DMS153 (cell line): ENCODE data around the gene PRKCH.

Experiments used
- DNase-seq: peaks from one replicate; lab custom pipeline; 2025; lab: John Stamatoyannopoulos, UW

The PRKCH gene

DNA sequence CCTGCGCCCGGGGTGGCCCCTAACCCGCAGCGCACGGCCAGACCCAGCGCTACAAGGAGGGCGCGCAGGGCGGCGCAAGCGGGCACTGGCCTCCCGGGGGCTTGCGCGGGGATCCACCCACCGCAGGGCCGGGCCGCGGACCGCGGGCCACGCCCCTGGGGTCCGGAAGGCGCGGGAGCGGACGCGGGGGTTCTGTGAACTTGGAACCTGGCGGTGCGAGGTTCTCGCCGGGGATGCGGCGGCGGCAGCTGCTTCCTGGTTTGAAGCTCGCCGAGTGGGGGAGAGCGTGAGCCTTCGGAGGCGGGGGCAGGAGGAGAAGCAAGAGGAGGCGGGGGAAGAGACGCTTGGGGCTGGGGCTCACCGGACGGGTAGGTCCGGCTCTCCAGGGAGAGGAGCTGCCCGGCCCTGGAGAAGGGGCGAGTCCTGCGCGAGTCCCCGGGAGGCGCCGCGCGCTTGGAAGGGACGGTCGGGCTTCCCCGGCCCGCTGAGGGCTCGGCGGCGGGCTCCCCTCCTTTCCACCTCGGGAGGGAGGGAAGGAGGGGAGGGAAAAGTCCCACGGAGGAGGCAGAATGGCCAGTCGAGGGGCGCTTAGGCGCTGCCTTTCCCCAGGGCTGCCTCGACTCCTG, at the start of gene PRKCH:
TSS of gene PRKCH (plus strand) at position 195 of the 626 bp plus-strand sequence. CDS start 523 bp downstream, outside the sequence.
- peak; percentile 78 for DNase-seq

DNA sequence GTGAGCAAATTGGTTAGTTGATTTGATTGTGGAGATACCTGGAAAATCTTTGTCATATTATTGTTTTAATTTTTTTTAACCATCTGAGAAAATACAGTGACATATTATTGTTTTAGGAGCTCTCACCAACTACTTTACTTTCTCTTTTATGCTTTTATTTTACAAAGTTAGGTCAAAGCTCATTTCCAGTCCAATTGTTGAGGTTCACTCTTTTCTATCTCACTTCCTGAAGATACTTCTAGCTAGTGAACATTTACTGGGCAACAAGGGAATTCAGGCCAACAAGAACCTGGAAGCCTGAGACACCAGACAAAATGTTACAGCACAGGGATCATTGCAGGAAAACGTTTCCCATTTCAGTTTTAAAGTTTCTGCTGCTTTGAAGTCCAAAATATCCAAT, 44.1 kb upstream of the PRKCH start:
- DNase-seq = no peak

DNA sequence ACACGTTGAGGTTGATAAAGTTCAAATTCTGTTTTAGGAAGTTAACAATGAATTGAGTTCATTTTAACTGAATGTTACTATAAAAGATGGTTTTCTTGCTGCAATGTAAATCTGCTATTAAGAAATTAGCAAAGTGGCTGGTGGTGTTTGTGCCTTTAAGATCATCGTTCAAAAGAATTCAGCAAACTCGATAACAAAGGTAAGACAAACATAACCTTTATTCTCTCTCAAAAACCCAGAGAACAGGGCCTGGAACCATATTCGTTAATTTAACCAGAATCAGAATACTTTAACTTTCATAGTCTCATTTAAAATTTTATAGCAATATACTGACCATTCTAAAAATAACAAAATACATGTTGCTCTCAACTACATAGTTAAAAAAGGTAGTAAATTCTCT, 43.6 kb upstream of the PRKCH start:
- DNase-seq = no peak

DNA sequence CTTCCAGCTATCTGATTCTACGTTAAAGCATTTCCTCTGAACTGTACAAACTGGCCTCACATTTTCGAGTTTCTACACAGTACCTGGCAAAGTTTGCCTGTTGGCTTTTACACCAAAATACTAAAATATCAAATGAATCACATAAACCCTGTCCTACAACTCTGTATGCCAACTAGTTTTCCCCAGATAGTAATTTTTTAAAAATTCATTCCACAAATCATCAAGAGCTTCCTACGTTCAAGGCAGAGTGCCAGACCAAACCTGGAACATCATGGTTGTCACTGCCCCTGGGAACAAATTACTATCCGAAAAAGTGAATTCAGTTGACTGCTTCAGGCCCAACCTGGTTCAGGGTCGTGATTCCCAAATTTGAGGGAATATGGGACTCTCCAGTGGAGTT, 42.3 kb upstream of the PRKCH start:
- no peak for DNase-seq

DNA sequence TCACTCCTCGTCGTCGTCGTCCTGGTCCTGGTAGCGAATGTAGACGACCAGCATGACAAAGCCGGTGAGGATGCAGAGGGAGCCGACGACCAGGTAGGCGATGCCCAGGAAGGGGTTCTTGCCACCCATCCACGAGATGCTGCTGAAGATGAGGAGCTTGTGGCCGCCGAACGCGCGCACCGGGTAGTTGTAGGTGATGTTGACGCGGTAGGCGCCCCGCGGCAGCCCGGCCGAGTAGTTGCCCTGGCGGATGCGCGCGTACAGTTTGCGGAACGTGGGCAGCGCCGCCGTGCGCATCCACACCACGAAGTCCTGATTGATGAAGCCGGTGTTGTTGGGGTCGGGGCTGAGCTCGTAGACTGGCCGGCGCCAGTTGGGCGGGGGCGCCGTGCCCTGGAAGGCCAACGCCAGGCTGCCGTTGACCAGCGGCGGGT, 41.3 kb upstream of the PRKCH start:
- DNase-seq = no peak

DNA sequence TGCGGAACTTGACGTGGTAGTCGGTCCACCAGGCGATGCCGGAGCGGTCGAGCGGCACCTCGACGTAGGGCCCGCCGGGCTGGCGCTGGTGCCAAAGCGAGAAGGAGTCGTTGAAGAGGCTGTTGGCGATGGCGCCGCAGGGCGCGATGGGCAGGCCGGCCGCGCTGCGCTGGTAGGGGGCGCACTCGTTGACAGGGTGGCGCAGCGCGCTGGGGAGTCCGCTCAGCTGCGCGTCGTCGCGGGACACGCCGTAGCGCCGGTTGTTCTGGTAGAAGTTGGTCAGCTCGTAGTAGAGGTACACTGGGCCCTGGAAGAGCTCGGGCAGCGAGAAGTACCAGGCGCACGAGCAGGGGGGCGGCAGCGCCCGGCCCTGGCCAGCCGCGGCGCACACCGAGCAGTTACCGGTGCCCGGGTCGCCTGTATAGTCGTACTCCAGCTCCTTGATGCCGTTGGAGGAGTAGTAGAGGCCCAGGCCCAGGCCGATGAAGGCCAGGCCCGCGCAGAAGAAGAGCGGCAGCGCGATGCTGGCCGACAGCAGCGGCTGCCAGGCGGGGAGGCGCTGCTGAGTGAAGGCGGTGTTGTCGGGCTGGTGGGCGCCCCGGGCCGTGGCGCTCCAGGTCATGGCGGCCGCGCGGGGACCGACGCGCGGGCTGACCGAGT, 40.7 kb upstream of the PRKCH start:
- DNase-seq = peak; percentile 62

DNA sequence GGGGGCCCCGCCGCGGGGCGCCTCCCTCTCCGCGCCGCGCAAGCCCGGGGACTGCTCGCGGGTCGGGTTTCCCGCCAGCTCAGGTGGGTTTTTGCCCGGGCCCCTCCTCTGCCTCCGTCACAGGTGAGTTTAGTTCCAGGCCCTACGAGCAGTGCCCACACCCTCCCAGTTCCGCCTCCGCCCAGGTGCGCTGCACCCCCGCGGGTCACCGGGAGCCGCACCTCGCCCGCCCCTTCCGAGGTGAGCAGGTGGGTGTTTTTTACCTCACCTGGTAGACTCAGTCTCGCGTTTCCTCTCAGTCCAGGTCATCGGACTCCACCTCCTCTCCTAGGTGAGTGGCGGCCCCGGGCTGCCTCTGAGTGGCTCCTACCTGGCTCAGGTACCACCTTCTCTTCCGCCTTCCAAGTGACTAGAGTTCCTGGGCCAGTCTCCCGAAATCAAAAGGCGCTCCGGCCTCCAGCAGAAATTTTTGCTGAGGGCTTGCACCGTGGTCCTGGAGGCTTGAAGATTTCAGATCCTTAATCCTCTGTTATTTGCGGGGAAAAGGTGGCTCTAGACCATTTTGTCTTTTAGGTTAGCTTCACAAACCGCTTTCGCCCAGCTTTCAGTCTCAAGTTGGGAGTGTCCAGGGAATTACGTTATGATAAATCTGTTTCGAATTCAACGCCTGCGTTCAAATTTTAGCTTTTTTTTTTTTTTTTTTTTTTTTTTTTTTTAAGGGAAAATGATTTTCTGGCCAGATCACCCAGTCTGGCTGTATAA, 40.0 kb upstream of the PRKCH start, which contains the start of gene TMEM30B:
TSS of gene TMEM30B (minus strand) at position 153 of the 762 bp plus-strand sequence. CDS start 191 bp downstream, outside the sequence.
- peak; percentile 96 for DNase-seq

DNA sequence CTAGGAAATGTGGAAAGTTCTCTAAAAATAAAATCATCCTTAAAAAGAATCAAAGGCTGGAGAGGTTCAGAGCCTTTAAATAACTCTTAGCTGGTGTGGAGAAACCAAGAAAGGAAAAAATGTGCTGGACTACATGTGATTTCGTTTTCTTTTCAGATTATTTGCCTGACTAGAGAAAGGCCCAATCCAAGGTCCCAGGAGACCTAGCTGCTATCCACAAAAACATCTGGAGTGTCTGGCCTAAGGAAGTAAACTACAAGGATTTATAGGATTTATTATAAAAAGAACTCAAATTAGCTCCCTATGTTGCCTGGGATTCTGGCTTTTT, 39.5 kb upstream of the PRKCH start:
- no peak for DNase-seq

DNA sequence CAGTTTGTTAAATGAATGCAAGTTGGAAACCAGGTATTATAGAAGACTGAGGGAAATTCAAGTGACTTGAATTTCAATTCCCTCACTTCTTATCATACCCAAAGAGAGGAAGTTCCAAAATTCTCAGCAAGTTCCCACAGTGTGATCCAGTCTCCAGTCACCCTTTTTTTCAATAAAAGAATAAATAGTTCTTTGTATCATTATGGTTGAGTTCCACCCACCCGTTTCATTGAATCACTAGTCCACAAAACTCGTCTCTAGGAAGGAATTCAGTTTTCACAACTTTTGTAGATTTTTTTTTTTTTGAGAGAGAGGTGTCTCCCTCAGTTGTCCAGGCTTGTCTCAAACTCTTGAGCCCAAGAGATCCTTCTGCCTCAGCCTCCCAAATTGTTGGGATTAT, 38.6 kb upstream of the PRKCH start:
- no peak for DNase-seq

DNA sequence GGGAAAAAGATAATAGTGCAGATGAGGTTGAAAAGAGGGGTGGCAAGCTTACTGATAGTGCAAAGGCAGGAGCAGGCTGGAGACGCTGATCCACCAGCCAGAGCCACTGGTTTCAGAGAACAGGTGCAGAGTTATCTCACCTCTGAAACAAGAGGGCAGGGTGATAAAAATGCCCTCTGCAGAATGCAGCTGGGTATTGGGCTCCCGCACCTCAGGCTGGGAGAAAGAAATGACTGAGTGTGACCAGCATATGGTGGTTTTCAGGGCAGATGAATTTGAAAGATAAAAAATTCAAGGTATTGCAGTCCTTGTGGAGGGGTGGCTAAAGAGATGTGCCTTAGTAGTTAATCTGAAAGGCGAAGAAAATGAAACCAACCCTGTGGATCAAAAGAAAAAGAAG, 37.4 kb upstream of the PRKCH start:
- DNase-seq = no peak

DNA sequence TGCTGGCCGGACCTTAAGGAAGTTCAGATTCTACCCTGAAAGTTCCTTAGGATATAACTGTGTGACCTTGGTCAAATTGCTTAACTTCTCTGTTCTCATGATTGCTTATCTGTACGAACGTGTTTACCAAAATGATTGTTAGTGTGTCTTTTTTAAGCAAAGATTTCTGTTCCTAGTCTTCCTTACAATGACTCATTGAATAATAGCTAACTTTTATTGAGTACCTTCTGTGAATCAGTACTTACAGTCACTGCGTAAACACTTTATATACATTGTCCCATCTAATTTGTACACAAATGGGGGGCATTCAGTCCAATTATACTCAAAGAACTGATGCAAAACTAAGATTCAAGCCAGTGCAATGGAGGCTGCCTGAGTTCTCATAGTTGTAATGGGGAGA, 36.0 kb upstream of the PRKCH start:
- no peak for DNase-seq

DNA sequence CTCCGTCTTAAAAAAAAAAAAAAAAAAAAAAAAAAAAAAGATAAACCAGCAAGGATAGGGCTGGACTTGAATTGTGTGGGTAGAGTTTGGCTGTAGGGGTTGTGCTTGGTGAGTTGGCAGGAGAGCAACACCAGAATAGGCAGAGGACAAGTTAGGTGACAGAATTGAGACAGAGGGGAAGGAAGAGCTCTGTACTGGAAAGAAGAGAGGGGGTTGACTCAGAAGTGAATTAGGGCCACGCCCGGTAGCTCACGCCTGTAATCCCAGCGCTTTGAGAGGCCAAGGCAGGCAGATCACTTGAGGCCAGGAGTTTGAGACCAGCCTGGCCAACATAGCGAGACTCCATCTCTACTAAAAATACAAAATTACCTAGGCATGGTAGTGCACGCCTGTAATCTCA, 34.2 kb upstream of the PRKCH start:
- DNase-seq = no peak

DNA sequence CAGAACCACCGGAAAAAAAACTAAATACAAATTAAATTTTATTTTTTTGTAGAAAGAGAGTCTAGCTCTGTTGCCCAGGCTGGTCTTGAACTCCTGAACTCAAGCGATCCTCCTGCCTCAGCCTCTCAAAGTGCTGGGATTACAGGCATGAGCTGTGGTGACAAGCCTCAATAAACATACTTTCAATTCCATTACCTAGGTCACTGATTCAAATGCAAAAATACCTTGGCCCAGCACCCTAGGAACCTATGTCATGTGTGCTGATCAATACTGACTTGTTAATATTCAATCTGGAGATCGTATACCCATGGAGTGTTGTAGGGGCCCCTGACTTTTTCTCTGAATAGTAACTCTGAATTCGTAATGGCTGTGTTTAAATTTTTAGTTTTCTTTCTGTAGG, 33.2 kb upstream of the PRKCH start:
- DNase-seq = no peak

DNA sequence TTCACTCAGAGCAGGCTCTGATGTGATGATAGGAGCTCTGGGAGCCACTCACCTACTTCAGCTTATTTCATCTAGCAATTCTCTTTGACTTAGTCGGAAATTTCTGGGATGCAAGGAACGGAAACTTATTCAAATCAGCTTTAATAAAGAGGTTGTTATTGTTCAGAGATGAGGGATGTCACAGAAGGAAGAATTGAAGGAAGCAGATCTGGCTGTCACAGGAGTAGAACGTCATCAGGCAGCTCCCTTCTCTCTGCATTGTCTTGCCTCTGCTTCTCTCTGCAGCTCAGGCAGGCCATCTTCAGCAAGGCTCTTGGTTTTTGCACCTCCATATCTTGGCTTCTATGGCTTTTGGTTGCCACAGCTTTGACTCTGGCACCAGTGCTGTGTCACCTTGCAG, 32.7 kb upstream of the PRKCH start:
- no peak for DNase-seq

DNA sequence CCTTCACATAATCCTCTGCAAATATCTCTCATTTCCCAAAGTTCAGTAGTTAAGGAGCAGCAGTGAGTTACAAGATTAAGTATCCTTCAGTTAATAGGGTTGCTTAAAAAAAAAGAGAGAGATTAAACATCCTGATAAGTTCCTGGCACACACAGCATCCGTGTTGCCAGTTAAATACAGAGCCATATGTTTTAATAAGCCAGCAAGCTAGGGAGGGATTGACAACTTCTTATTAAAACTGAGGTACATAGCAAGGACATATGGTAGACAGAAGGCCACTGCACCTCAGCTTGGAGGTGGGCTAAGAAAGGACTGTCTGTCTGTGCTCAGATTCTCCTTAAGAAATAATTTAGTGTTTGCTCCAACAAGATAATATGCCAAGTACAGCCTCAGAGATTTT, 30.7 kb upstream of the PRKCH start:
- no peak for DNase-seq

DNA sequence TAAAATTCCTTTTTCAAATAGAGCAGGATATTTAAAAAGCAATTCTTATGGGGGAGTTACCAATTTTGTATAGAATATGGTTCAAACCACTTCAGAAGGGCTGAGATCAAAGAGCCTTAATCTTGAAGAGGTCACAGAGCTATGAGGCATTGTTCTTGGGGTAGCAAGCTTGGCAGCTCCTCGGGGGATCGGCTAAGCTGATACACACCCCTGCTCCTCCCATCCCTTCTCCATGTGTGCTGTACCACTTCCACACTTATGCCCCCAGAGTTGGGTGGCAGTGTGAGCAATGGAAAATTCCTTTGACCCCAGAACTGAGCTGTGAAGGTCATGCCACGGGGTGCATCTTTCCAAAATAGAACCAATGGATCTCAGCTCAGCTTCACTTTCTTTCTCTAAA, 25.2 kb upstream of the PRKCH start:
- DNase-seq = no peak

DNA sequence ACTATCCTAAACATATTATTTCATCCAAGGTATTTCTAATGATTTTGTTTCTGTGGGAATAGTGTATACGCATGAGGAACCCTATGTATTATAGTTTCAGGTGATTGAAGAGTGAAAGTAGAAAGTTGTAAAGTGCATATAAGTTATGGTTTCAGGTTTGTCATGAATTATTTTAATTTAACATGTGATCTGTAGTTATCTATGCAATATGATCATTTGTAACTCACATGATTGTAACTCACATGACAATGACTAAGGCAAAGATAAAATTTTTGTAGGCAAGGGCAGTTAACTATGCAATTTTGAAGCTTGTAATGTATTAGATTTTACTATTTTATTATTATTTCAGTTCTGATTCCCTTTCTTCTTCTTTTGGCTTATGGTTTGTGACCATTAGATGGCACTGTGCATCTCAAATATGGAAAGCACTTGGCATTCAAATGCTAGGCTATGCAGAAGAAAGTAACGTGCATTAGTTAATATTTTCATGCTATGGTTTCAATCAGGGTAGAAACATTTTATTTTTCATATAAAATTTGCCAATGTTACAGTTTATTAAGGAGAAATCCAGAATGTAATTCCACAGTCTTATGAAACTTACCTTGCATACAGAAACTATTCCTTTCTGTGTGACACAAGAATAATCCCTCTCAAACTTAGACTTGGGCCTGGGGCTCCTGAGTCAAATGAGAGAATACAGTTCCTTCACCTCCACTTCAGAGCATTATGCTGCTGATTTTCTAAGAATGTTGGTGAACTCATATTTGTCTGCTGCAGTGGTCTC, 24.5 kb upstream of the PRKCH start:
- peak; percentile 17 for DNase-seq

DNA sequence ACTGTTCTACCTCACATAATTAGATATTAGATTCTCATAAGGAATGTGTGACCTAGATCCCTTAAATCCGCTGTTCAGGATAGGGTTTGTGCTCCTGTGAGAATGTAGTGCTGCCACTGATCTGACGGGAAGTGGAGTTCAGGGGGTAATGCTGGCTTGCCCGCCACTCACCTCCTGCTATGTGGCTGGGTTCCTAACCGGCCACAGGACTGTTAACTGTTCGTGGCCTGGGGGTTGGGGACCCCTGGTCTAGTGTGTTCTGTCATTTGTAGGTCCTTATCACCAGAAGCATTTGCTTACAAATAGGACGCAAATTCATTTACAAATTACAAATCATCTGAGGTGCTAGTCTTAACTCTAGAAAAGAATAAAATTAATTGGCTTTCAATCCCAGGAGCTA, 23.8 kb upstream of the PRKCH start:
- no peak for DNase-seq

DNA sequence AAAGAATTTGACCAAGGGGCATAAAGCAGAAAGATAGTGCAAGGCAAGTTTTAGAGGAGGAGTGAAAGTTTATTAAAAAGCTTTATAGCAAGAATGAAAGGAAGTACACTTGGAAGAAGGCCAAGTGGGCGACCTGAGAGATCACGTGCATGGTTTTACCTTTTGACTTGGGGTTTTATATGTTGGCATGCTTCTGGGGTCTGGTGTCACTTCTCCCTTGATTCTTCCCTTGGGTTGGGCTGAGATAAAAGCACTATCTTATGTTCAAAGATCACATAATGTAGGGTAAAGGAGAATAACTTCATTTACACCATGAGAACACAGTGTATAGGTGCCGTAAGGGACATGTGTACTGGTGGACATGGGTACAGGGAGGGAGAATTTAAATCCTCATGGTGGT, 22.6 kb upstream of the PRKCH start:
- no peak for DNase-seq

DNA sequence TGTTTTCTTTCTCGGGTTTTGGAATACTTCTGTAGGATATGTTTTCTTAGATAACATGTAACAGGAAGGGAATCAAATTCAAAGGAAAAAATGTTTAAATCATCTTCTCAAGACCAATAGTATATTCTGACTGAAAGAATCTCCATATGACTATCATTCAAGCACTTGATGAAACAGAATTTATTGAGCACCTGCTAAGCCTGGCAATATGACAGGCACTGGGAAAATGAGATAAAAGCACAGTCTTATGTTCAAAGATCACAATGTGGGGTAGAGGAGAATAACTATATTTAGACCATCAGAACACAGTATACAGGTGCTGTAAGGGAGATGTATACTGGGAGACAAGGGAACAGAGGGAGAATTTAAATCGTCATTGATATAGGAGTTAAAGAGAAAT, 21.2 kb upstream of the PRKCH start:
- no peak for DNase-seq

DNA sequence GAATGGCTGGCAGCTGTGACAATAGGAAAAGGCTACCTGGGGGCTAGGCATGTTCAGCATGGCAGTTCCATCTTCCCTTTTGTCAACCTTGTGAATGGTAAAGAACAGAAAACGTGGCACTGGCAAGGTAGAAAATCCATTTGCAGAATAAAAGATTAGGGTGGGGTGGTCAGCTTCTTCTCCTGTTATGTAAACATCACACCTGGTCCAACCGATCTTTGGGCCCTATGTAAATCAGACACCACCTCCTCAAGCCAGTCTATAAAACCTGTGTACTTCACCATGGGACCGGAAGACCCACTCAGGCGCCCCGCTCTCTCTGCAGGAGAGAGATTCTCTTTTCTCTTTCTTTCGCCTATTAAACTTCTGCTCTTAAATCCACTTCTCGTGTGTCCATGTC, 20.6 kb upstream of the PRKCH start:
- DNase-seq = no peak

DNA sequence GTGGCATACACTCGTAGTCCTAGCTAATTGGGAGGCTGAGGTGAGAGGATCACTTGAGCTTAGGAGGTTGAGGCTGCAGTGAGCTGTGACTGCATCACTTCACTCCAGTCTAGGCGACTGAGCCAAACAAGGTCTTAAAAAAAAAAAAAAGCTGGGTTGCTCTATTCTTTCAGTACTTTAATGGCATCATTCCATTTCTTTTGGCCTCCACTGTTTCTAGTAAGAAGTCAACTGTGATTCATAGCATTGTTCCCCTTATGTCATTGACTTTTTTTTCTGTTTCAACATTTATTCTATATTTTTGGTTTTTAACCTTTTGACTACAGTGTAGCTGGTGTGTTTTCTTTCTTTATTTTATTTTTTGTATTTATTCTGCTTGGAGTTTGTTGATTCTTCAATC, 16.7 kb upstream of the PRKCH start:
- DNase-seq = no peak

DNA sequence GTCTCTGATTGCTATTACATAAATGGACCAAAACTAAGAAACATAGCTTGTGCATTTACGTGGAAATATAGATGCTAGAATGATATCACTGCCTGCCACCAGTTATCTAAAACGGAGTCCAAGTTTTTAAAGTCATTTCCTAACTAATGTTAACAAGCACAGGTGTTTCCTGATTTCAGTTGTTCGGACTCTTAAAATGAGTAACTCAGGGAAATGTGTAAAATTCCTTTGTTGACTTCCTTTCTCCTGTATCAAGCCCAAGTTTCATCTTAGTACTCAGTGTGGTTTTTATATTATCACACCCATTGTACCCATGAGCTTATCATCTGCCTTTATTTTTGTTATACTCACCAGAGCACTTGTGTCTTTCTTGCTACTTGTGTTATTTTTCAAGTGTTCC, 13.2 kb upstream of the PRKCH start:
- no peak for DNase-seq
